ENCODE measurements around the gene ZNF618. TPM values are rescaled to one million over a fixed set of nuclear protein-coding genes. Genes with fewer than 3 reads are reported as not detected.

ZNF618 gene
- total RNA-seq, 1 experiment from 2014 or later: 22.0 TPM

GRCh38 chr9:113957351-113957750 lies 81.2 kb downstream of the ZNF618 start:
- no peak overlapping the region for H3K27ac Mint-ChIP-seq
- H3K9me3 Mint-ChIP-seq: no peaks in the 10 kb centered on the region
- DNase-seq (ENCODE audit: low spot score): no peak
- no peak overlapping the region for H3K4me3 Mint-ChIP-seq
- no peak for TF ChIP-seq NFYB (CRISPR knock-in tag; conservative IDR thresholded peaks at IDR 0.05; ENCODE audit: low read depth)
- TF ChIP-seq ESRRA (CRISPR knock-in tag; IDR thresholded peaks at IDR 0.05; ENCODE audit: borderline replicate concordance): no peak
- TF ChIP-seq ZNF416 (CRISPR knock-in tag; IDR thresholded peaks at IDR 0.05): no peak
- no peak for TF ChIP-seq USF2 (CRISPR knock-in tag; IDR thresholded peaks at IDR 0.05)
- no peak for TF ChIP-seq ATF2 (CRISPR knock-in tag; IDR thresholded peaks at IDR 0.05; ENCODE audit: borderline replicate concordance, low read depth)
- TF ChIP-seq MAX (CRISPR knock-in tag; IDR thresholded peaks at IDR 0.05): no peak
- TF ChIP-seq TP53 (CRISPR knock-in tag; IDR thresholded peaks at IDR 0.05): no peak
- TF ChIP-seq SMAD4 (CRISPR knock-in tag; IDR thresholded peaks at IDR 0.05): no peak
- TF ChIP-seq ZNF671 (CRISPR knock-in tag; IDR thresholded peaks at IDR 0.05): no peak
- no peak for TF ChIP-seq AR (CRISPR knock-in tag; IDR thresholded peaks at IDR 0.05)
- TF ChIP-seq GABPB1 (CRISPR knock-in tag; IDR thresholded peaks at IDR 0.05): no peak
- TF ChIP-seq ZBTB21 (CRISPR knock-in tag; IDR thresholded peaks at IDR 0.05; ENCODE audit: borderline replicate concordance): no peak
- no peak for TF ChIP-seq EMX1 (CRISPR knock-in tag; IDR thresholded peaks at IDR 0.05)
- no peak for TF ChIP-seq CREB1 (CRISPR knock-in tag; IDR thresholded peaks at IDR 0.05)
- TF ChIP-seq NR3C1 (CRISPR knock-in tag; conservative IDR thresholded peaks at IDR 0.05; ENCODE audit: low read depth): no peak
- TF ChIP-seq ZNF425 (CRISPR knock-in tag; conservative IDR thresholded peaks at IDR 0.05): no peak
- no peak for TF ChIP-seq ZNF512 (CRISPR knock-in tag; IDR thresholded peaks at IDR 0.05; ENCODE audit: borderline replicate concordance)
- TF ChIP-seq ZNF138 (CRISPR knock-in tag; conservative IDR thresholded peaks at IDR 0.05): no peak
- POLR2A ChIA-PET: interaction anchor here (0.7 kb wide), 1 partner anchor 10 kb away, joined by 4 read pairs; no protein-coding TSS in a partner anchor
- no peaks in the 10 kb centered on the region for H3K36me3 Mint-ChIP-seq
- CTCF ChIA-PET: no interaction called here
- ATAC-seq: no peak
- no peaks in the 10 kb centered on the region for H3K27me3 Mint-ChIP-seq (ENCODE audit: low read depth)
- peaks cover 24% of the 10 kb centered on the region for H3K4me1 Mint-ChIP-seq
